OCI-LY7 (cell line): ENCODE measurements around the gene AKAP17A. TPM values are rescaled to one million over a fixed set of nuclear protein-coding genes. Genes with fewer than 3 reads are reported as not detected.

ENCODE experiments used
- BruUV-seq: library from RNA; stranded (reverse); fragments of 400-500 nt; replicated peaks from 2 replicates; lab custom pipeline; 2021; lab: Mats Ljungman, UMichigan
- CTCF ChIA-PET: fragments of 300-600 bp; sonication (Branson Sonifier 250); formaldehyde crosslinking; loops from one replicate; lab custom pipeline; 2022; ENCODE audit warnings: antibody characterized with exemption; ENCODE audit not compliant: unreplicated experiment; lab: Charles Lee
- POLR2A ChIA-PET: fragments of 300-600 bp; sonication (Branson Sonifier 250); formaldehyde crosslinking; loops from one replicate; lab custom pipeline; 2022; ENCODE audit warnings: antibody characterized with exemption; lab: Charles Lee
- DNase-seq: peaks from one replicate; pipeline ENCODE4 v3.0.0-alpha.2; 2015; ENCODE audit warnings: low spot score
- H2AFZ ChIP-seq: fragments of 200-600 bp; sonication (generic), shearing (Covaris generic); 2 replicates; pipeline ENCODE4 v1.6.1; 2014; ENCODE audit warnings: mild to moderate bottlenecking, antibody characterized with exemption, low read length, moderate library complexity
- H3K27ac ChIP-seq: fragments of 200-600 bp; sonication (generic); 2 replicates; pipeline ENCODE4 v1.5.1; 2014; ENCODE audit warnings: mixed run types, low read depth, mild to moderate bottlenecking, moderate library complexity, low read length, inconsistent platforms; ENCODE audit not compliant: poor library complexity, severe bottlenecking
- H3K36me3 ChIP-seq: fragments of 200-600 bp; sonication (generic); 2 replicates; pipeline ENCODE4 v1.6.1; 2014; ENCODE audit warnings: mild to moderate bottlenecking, antibody characterized with exemption, low read length, moderate library complexity, mixed read lengths; ENCODE audit not compliant: insufficient read depth
- H3K4me1 ChIP-seq: fragments of 200-600 bp; sonication (generic); 2 replicates; pipeline ENCODE4 v1.5.1; 2014; ENCODE audit warnings: mild to moderate bottlenecking, low read length; ENCODE audit not compliant: insufficient read depth, poor library complexity, severe bottlenecking
- H3K4me2 ChIP-seq: fragments of 200-600 bp; sonication (generic); 2 replicates; pipeline ENCODE4 v1.6.1; 2014; ENCODE audit warnings: mild to moderate bottlenecking, low read length
- H3K4me3 ChIP-seq: fragments of 200-600 bp; sonication (generic); 2 replicates; pipeline ENCODE4 v1.5.1; 2014; ENCODE audit warnings: mild to moderate bottlenecking, low read depth, low read length; ENCODE audit not compliant: poor library complexity, severe bottlenecking
- H3K79me2 ChIP-seq: fragments of 200-600 bp; sonication (generic); 2 replicates; pipeline ENCODE4 v1.6.1; 2016; ENCODE audit warnings: low read depth, mild to moderate bottlenecking, low read length, moderate library complexity, mixed read lengths; ENCODE audit not compliant: insufficient read depth
- H3K9me2 ChIP-seq: fragments of 200-600 bp; sonication (generic); 2 replicates; pipeline ENCODE4 v1.6.1; 2016; ENCODE audit warnings: mild to moderate bottlenecking, low read length, mixed read lengths; ENCODE audit not compliant: insufficient read depth
- H3K9me3 ChIP-seq: fragments of 200-600 bp; sonication (generic); 2 replicates; pipeline ENCODE4 v1.6.1; 2014; ENCODE audit warnings: mild to moderate bottlenecking, mixed run types, low read length, mixed read lengths
- H4K20me1 ChIP-seq: fragments of 200-600 bp; sonication (generic); 2 replicates; pipeline ENCODE4 v1.6.1; 2014; ENCODE audit warnings: mild to moderate bottlenecking, antibody characterized with exemption, low read length, moderate library complexity, mixed read lengths; ENCODE audit not compliant: insufficient read depth
- CTCF ChIP-seq: fragments of 200-600 bp; sonication (generic); conservative IDR thresholded peaks from 2 replicates; pipeline ENCODE4 v1.5.1; 2014; ENCODE audit warnings: mild to moderate bottlenecking, antibody characterized with exemption, low read length, moderate library complexity, mixed read lengths
- EZH2phosphoT487 ChIP-seq: fragments of 200-600 bp; sonication (generic); IDR thresholded peaks from 2 replicates; pipeline ENCODE4 v1.6.1; 2018; ENCODE audit warnings: low read depth, borderline replicate concordance, mild to moderate bottlenecking, mixed run types, antibody characterized with exemption, low read length, moderate library complexity, mixed read lengths
- intact Hi-C: fragments of 100-400 bp; cut with micrococcal nuclease; formaldehyde crosslinking; loops from one replicate; pipeline ENCODE4 v1.10.0; 2022; ENCODE audit not compliant: unreplicated experiment
- total RNA-seq, 2 experiments: library from RNA; depleted of rRNA in 1 of 2; stranded (reverse); fragments of >200 nt in 1 of 2; shearing (Covaris generic) in 1 of 2; gene quantifications; 2 replicates each; pipeline ENCODE4 v1.2.3, GENCODE V29; 2014 to 2022

The AKAP17A gene
- total RNA-seq, 2 experiments from 2014 or later = 64.2 to 64.9 TPM

- Histone ChIP-seq H3K9me2 (no peaks in the 10 kb centered on the region), H4K20me1 (peaks cover 7% of the 10 kb centered on the region; the same call in 1 of the 2 replicates), H3K4me1 (peaks cover 7% of the 10 kb centered on the region), H3K4me3 (no peak overlapping the region), H2AFZ (no peak overlapping the region), H3K27ac (no peak overlapping the region), H3K36me3 (peaks cover 77% of the 10 kb centered on the region), H3K4me2 (no peak overlapping the region), H3K9me3 (no peaks in the 10 kb centered on the region), H3K79me2 (peaks cover 38% of the 10 kb centered on the region)
- ChIA-PET CTCF (no interaction called here), POLR2A (no interaction called here)
- intact Hi-C loops = no loop called here
- TF ChIP-seq CTCF (no peak), EZH2phosphoT487 (no peak)
- no TSS peak for BruUV-seq
- DNase-seq = no peak
Observed at GRCh38 chrX:1595711-1596060, 4.3 kb downstream of the AKAP17A start.

- H3K4me3 ChIP-seq = no peak overlapping the region
- POLR2A ChIA-PET = no interaction called here
- peaks cover 7% of the 10 kb centered on the region for H3K4me1 ChIP-seq
- no peak overlapping the region for H2AFZ ChIP-seq
- intact Hi-C loops = no loop called here
- no peaks in the 10 kb centered on the region for H3K9me3 ChIP-seq
- H4K20me1 ChIP-seq = peaks cover 7% of the 10 kb centered on the region; the same call in 1 of the 2 replicates
- no peaks in the 10 kb centered on the region for H3K9me2 ChIP-seq
- H3K79me2 ChIP-seq = peaks cover 35% of the 10 kb centered on the region
- no peak overlapping the region for H3K27ac ChIP-seq
- peaks cover 88% of the 10 kb centered on the region for H3K36me3 ChIP-seq
- CTCF ChIA-PET = no interaction called here
- H3K4me2 ChIP-seq = no peak overlapping the region
- no TSS peak for BruUV-seq
- no peak for TF ChIP-seq EZH2phosphoT487
- TF ChIP-seq CTCF = no peak
- DNase-seq = no peak
Observed at GRCh38 chrX:1596676-1597344, 5.4 kb downstream of the AKAP17A start.

DNA sequence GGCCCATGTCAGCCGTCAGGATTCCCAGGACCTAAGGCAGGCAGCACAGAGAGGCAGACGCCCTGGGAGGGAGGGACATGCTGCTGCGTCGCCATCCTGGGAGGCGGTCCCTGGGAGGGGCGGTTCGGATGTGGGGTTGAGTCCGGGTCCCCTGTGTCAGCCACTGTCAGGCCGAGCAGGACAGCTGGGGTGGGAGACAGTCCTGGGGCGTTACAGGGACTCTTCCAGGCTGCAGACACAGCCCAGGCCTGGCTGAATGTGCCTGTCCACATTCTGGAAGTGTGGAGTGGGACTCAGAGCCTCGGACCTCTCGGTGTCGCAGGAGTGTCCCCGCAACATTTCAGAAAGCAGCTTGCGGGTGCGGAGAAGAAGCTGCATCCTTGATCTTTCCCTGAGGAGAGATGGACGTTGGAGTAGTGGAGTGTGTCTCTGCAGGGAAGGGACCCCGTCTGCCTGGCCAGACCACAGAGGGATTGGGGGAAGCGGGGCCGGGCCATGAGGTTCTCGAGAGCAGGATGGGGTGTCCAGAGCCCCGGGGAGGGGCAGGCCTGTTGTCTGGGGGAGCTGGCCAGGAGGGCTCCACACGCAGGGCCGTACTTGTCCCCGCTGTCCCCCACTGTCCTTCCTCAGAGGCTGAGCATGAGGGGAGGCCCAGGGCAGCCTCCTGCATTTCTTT lies 6.1 kb downstream of the AKAP17A start:
- Histone ChIP-seq H3K9me2 (no peaks in the 10 kb centered on the region), H3K27ac (no peak overlapping the region), H3K36me3 (peaks cover 95% of the 10 kb centered on the region), H3K4me1 (peaks cover 7% of the 10 kb centered on the region), H3K4me2 (no peak overlapping the region), H2AFZ (no peak overlapping the region), H3K79me2 (peaks cover 29% of the 10 kb centered on the region), H3K9me3 (peaks cover 5% of the 10 kb centered on the region; the same call in 1 of the 2 replicates), H4K20me1 (peaks cover 7% of the 10 kb centered on the region; the same call in 1 of the 2 replicates), H3K4me3 (no peak overlapping the region)
- ChIA-PET POLR2A (no interaction called here), CTCF (no interaction called here)
- TF ChIP-seq CTCF = no peak
- no peak for TF ChIP-seq EZH2phosphoT487
- DNase-seq = no peak
- intact Hi-C loops = no loop called here
- BruUV-seq = no TSS peak
